HG02610 (cell line): ENCODE data around the gene CRABP2.
A peak's percentile ranks its signal among the peaks of the same experiment; 100 is the strongest.

ENCODE experiments used
- ATAC-seq: cut with Tn5 transposase; IDR thresholded peaks from one replicate; pipeline ENCODE4 v1.9.1; 2021; ENCODE audit warnings: mild to moderate bottlenecking, moderate library complexity; ENCODE audit not compliant: unreplicated experiment

CRABP2 gene

GRCh38 chr1:156670791-156671190 lies 34.6 kb downstream of the CRABP2 start:
- ATAC-seq: no peak

- ATAC-seq: no peak
Measured at GRCh38 chr1:156670359-156670758, 35.0 kb downstream of the CRABP2 start.

DNA sequence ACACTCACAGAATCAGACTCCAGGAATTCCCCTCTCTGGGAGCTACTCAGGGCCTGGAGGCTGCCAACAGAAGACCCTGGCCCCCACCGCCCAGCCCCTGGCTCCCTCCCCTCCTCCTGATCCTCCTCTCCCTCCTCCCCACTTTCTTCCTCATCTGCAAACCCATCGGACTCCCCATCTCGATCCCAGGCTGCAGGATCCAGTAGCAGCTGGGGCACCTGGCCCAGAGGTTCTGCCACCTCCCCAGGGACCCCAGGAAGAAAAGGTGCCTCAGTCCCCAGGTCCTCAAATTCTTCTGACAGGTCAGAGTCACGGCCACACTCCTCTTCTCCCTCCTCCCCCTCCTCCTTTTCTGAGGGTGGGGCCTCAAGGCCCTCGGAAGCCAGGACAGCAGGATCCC lies 35.6 kb downstream of the CRABP2 start:
- ATAC-seq: no peak

DNA sequence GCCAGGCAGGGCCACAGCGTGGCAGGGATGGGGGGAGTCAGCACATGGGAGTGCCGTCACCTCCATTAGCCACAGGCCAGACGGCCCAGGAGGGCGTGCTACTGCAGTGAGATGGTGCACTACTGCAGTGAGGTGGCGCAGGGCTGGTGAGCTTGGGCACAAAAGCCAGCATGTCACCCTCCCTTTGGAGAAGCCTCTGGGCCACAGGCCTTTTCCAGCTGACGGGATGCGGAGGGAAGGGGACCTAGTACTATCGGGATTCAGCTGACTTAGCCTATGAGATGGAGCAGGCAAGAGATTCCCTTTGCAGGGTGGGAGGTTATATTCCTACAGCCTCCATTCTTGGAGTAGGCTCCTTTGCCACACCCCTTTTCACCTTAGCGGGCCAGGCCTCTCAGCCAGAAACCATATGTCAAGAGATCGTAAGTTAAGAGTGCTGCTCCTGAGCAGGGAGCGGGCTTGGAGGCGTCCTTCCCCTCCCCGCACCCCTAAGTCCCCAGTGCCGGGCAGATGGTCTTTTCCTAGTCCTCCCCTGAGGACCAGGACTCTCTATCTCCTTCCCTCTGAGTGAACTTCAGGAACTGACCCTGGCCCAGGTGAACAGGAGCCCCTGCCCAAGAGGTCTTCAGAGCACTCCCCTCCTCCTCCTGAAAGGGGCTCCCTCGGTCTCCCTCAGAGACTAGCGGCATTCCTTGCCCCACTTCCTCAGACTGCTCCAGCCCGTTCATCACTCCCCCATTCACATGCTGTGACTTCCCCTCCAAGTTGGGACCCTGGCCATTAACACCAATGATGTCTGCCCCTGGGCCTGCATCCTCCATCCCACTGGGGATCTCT lies 36.4 kb downstream of the CRABP2 start:
- ATAC-seq: no peak

DNA sequence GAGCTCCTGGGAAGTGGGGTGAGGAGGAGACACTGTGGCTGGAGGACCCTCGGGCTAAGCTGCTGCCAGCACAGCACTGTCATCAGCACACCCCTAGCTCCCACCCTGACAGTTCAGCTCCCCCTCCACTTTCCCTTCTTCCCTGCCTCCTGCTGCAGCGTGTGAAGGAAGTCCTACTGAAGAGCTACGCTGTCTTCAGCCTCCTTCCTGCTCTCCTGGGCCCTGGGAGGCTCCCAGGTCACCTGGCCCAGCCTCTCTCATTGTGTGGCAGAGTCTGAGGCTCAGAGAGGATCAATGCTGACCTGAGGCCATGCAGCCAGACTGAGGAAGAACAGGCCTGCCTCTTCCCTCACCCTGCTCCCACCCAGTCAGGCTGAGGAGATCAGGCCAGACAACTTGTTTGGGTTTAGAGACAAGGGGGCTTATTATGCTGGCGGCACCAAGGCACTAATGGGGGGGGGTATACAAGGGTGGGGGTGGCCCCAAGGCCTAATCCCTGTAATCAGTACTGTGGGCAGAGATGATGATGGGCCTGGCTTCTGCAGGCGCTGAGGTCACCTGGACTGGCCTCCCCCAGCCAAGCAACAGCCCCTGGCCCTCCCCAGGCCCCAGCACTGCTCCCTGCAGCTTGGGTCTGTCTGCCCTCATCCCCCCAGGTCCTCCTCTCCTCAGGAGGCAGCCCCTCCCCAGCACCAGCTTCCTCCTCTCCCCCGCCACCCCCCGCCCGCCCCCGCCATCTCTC lies 37.2 kb downstream of the CRABP2 start:
- ATAC-seq: no peak

GRCh38 chr1:156667610-156667967 lies 37.8 kb downstream of the CRABP2 start:
- ATAC-seq: no peak

DNA sequence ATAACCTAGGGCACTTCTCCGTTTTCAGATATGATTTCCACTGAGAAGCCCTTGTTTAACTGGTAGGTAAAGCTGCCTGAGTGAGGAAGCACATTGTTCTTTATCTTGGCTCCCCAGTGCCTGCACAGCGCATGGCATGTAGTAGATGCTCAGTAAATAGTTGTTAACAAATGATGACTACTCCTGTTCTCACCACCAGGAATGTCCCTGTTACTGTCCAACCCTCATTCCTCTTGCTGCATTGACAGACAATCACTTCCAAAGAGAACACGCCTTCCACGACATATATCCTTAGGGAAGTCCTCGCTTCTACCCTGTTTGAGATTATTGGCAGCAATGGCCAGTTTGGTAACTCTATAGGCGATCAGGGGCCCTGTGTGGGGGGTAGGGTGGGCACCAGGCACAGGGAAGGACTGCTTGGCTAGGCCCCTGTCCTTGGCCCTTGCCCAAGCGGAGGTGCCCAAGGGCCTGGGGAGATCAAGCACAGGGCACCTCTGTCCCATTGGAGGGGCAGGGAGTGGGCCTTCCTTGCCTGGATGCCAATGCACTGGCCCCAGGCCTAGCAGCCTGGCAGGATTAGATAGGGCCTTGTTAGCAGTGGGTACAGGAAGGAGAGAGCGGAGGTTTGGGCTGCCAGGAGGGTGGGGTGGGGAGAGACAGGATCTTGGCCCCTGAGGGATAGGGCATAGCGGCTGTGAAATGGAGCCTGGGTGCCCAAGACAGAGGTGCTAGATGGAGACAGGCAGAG lies 38.3 kb downstream of the CRABP2 start:
- no peak for ATAC-seq

GRCh38 chr1:156665539-156665938 lies 39.8 kb downstream of the CRABP2 start:
- ATAC-seq: no peak

- ATAC-seq: no peak
Measured at GRCh38 chr1:156664767-156665411, 40.5 kb downstream of the CRABP2 start.

- no peak for ATAC-seq
Measured at GRCh38 chr1:156664046-156664766, 41.2 kb downstream of the CRABP2 start.

DNA sequence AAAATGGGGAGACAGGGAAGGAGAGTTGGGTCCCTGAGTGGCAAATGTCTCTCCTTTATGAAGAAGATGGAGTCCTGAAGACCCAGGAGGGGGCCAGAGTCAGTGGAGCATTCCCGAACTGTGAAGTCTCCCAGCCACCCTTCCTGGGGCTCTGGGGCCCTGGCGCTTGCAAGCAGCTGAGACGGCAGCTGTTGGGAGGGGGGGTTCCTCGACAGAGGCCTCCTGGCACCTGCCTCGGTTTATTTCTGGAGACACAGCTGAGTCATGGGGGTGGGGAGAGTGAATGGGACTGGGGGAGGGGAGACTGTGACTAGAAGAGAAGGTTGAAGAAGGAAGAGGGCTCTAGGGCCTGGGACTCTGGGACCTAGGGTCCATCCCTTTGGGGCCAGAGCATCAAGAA lies 42.2 kb downstream of the CRABP2 start:
- no peak for ATAC-seq

DNA sequence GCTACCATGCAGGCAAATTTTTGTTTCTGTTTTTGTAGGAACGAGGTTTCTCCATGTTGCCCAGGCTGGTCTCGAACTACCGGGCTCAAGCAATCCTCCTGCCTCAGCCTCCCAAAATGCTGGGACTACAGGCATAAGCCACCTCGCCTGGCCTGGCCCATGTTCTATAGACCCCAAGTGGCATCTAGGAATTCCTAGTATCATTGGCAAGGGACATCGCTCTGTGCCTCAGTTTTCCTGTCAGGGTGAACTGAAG lies 42.7 kb downstream of the CRABP2 start:
- ATAC-seq: no peak

DNA sequence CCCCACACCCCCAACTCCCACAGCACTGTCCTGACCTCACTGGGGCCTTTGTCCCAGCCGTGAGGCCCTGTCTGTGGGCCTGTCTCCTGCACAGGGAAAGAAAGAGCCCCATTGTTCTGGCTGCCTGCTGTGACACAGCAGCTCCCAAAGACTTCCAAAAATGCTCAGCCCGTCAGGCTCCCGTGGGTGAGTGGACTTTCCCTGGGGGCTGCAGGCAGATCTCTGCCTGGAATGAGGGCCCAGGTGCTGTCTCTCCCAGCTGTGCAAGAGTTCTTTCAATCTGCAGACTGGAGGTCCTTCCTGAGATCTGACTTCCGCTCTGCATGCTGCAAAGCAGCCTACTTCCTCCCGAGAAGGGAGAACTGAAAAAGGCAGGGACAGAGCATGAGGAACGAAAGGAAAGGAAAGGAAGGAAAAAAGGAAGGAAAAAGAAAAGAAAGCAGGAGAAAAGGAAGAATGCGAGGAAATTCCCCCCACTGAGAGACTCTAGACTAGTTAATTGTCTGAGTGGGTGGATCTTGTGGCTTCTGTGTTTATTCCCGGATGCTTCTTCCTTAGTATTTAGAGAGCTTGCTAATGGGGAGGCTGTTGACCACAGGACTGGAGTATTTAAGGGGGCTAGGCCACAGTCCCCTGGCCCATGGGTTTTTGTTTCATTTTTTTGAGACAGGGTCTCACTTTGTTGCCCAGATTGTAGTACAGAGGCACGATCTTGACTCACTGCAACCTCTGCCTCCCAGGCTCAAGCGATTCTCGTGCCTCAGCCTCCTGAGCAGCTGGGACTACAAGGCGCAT lies 43.2 kb downstream of the CRABP2 start:
- ATAC-seq: no peak

- ATAC-seq: no peak
Measured at GRCh38 chr1:156660752-156661112, 44.7 kb downstream of the CRABP2 start.

GRCh38 chr1:156659988-156660751 lies 45.2 kb downstream of the CRABP2 start:
- peak; percentile 60 for ATAC-seq

- ATAC-seq: no peak
Measured at GRCh38 chr1:156659661-156659987, 45.8 kb downstream of the CRABP2 start.

DNA sequence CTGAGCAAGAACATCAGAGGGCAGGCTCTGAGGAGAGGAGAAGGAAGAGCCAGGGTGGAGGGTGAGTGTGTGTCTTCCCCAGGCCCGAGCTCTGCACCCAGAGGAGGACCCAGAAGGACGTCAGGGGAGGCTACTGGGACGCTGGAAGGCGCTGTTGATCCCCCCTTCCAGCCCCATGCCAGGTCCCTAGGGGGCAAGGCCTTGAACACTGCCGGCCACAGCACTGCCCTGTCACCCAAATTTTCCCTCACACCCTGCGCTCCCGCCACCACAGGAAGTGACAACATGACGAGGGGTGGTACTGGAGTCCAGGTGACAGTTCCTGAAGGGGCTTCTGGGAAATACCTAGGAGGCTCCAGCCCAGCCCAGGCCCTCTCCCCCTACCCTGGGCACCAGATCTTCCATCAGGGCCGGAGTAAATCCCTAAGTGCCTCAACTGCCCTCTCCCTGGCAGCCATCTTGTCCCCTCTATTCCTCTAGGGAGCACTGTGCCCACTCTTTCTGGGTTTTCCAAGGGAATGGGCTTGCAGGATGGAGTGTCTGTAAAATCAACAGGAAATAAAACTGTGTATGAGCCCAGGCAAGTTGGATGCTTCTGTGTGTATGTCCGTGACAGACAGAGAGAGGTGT lies 46.3 kb downstream of the CRABP2 start:
- ATAC-seq: no peak

DNA sequence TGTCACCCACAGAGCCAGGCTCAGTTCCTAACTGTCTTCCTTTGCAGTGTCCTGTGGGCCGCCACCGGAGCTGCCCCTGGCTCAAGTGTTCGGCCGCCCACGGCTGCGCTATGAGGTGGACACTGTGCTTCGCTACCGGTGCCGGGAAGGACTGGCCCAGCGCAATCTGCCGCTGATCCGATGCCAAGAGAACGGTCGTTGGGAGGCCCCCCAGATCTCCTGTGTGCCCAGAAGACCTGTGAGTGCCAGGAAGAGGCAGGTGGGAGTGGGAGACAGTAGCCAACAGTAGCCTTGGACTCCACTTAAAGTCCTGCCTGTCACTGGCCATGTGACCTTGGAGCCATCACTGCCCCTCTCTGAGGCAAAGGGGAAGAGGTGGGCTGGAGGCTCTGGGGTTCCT lies 46.9 kb downstream of the CRABP2 start:
- no peak for ATAC-seq

- no peak for ATAC-seq
Measured at GRCh38 chr1:156657741-156658319, 47.6 kb downstream of the CRABP2 start.
